Spleen (tissue), 7 donors: ENCODE results near the gene ABLIM2.
A peak's percentile ranks its signal among the peaks of the same experiment; 100 is the strongest.

Experiments
- CTCF ChIP-seq, 11 experiments: fragments of 200-600 bp in 7 of 11; fragments of 450-650 bp in 4 of 11; sonication (generic) in 4 of 11; IDR thresholded peaks in 8 of 11; conservative IDR thresholded peaks in 3 of 11; 1 replicate in 7 of 11; 2 replicates in 4 of 11; pipeline versions ENCODE4 v1.4.0 to v1.8.0; 2016 to 2021; ENCODE audit warnings: antibody characterized with exemption in 11 of 11, inconsistent platforms in 4 of 11, mild to moderate bottlenecking in 1 of 11
- POLR2A ChIP-seq, 3 donors: fragments of 450-650 bp; IDR thresholded peaks; one replicate each; pipeline ENCODE4 v1.5.1; 2017; ENCODE audit warnings: antibody characterized with exemption in 3 of 3, mild to moderate bottlenecking in 1 of 3
- POLR2AphosphoS5 ChIP-seq, 3 donors: sonication (generic); formaldehyde crosslinking; IDR thresholded peaks; one replicate each; pipeline ENCODE4 v1.5.1; 2017; ENCODE audit warnings: antibody characterized with exemption in 3 of 3
- donor health status: DM: no; HTN: no; CAD: no; lungs with moderate emphysema.
- donor health status: DM: no; HTN: no; CAD: no.
- donor health status: DM: no; HTN: no; CAD: no.

- no peak for TF ChIP-seq POLR2A (IDR thresholded peaks at IDR 0.05)
- TF ChIP-seq CTCF (IDR thresholded peaks at IDR 0.05 in 8 of 11, conservative IDR thresholded peaks at IDR 0.05 in 3 of 11) = no peak
- peak; percentile 35 to 47 (median 46) for TF ChIP-seq POLR2AphosphoS5 (IDR thresholded peaks at IDR 0.05)
Observed at GRCh38 chr4:8114456-8115202, 44.0 kb downstream of the ABLIM2 start.
